HG02763 (cell line): ENCODE data around the gene PBXIP1.

ENCODE experiments used
- ATAC-seq: cut with Tn5 transposase; IDR thresholded peaks from one replicate; pipeline ENCODE4 v1.9.1; 2021; ENCODE audit warnings: mild to moderate bottlenecking, moderate library complexity; ENCODE audit not compliant: unreplicated experiment

PBXIP1 gene, protein sequence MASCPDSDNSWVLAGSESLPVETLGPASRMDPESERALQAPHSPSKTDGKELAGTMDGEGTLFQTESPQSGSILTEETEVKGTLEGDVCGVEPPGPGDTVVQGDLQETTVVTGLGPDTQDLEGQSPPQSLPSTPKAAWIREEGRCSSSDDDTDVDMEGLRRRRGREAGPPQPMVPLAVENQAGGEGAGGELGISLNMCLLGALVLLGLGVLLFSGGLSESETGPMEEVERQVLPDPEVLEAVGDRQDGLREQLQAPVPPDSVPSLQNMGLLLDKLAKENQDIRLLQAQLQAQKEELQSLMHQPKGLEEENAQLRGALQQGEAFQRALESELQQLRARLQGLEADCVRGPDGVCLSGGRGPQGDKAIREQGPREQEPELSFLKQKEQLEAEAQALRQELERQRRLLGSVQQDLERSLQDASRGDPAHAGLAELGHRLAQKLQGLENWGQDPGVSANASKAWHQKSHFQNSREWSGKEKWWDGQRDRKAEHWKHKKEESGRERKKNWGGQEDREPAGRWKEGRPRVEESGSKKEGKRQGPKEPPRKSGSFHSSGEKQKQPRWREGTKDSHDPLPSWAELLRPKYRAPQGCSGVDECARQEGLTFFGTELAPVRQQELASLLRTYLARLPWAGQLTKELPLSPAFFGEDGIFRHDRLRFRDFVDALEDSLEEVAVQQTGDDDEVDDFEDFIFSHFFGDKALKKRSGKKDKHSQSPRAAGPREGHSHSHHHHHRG

DNA sequence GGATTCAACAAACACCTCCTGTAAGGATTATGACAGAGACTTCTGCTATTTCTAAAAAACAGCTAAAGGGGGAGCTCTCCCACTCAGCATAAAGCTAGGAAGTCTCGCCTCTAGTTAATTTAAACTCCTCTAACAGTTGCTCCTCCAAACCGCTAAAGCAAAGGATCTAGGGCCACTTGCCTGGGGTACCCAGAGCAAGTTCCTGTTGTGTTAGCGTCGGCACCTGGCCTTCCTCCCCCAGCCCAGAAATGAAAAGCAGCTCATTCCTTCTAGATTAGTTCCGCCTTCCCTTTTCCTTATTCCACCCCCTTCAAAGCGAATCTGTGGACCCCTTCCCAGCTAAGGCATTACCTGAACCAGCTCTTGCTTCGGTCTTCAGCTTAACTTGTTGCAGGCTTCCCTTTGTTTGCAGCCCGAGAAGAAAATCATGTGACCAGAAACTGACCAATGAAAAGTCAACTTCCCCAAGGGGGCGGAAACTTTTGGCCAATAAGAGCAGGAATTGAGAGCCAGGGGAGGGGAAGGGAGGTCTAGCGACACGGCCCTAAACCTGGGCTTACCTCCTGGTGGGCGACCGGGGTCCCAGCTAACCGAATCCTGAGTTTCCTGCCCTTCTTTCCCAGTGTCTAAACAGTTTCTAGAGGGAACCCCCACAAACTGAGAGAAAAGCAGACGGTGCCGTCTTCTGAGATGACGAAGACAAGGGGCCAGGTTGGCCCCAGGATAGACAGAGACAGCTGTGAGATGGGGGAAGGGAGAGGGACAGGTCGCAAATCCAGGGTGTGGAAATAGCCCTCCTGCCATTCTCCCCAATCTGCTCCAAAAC lies at the start of gene PBXIP1:
TSS of gene PBXIP1 (minus strand) at position 382 of the 826 bp plus-strand sequence. CDS start 2,378 bp downstream, outside the sequence.
- ATAC-seq: peak; percentile 63

DNA sequence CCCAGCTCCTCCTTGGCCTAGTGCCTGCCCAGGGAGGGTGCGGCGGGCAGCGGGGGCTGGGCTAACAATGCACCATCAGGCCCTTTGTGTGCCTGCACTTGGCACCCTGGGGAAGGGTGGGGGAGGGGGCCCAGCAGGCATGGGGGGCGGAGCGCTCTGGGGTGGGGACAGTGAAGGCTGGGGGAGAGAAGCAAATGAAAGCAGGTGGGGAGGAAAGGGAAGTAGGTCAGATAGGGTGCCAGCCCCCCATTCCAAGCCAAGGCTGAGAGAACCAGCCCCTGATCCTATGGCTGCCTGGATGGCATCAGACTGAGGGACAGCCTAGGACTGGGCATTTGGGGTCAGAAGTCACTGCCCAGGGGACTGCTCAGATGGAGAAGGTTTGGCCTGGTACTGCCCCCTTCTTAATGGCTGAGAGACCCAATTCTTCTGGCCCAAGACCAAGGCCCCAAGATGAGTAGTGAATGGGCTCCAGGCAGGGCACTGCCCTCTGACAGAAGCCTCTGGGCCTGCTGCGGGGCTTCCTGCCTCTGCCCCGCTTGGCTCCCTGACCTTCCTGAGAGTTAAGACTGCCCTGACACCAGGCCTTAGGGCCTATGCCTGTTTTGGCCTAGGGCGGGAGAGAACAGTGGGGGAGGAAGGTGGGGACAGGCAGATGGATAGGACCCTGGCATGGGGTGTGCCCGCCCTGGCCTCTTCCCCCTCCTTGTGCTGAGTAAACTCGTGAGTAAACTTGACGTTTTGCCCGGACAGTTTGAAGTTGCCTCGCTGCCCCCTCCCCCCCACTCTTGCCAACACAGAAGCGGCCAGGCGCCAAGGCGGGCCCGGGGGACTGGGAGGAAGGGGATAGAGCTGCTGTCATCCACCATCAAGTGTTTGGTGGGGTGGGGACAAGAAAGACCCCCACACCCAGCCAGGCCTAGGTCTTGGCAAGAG lies 49.4 kb upstream of the PBXIP1 start:
- no peak for ATAC-seq

DNA sequence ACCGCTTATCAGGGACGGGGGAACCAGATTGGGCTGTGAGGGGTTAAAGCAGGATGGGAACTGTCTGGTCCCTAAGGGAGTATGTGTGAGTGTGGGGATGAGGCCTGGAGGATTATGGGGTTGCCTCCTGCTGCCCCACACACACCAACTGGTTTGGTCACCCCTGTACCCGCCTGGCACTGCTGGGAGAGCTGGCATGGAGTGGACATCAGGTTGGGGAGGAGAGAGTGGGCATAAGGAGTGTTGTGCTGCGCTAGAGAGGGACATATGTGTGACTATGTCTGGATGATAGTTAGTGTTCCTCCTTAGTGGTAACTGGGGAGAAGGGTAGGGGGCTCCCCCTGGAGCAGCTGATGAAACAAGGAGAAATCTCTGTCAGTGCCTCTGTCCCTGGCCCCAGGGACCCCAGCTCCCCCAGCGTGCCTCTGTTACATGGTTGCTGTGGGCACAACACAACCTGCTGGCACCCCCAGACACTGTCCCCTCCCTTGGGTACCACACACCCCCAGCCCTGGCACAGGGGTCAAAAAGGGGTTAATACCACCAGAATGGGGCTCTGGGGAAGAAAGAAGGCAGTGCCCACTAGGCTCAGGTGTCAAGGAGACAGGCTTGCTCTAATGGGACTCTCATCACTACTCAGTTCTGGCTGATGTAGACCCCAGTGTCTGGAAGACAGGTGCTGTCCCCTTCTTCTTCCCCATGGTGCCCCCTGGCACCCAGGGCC lies 48.6 kb upstream of the PBXIP1 start:
- ATAC-seq: no peak

DNA sequence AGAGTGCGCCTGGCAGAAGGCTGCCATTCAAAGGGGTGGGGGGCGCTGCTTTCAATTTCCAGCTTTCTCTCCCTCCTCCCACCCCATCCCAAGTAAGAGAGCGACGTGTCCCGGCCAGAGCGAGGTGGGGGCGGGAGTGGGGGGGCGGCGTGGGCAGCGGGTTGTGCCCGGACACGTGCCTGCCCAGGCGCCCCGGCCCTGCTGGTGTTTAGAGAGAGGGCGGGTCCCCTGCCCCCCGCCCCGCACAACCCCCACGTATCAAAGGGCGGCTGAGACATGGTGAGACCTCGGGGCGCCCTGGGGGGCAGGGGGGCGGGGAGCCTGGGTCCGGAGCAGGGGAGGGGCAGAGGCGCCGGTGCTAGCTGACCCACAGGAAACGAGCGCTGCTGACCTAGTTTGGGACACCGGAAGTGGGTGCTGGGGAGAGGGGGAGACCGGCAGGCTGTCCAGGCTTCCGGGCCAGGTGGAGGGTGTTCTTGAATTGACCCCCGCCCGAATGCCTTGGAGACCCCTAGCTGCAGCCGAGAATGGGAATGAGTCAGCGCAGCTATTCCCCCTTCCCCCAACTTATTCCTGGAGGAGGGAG lies 48.0 kb upstream of the PBXIP1 start:
- ATAC-seq: no peak

DNA sequence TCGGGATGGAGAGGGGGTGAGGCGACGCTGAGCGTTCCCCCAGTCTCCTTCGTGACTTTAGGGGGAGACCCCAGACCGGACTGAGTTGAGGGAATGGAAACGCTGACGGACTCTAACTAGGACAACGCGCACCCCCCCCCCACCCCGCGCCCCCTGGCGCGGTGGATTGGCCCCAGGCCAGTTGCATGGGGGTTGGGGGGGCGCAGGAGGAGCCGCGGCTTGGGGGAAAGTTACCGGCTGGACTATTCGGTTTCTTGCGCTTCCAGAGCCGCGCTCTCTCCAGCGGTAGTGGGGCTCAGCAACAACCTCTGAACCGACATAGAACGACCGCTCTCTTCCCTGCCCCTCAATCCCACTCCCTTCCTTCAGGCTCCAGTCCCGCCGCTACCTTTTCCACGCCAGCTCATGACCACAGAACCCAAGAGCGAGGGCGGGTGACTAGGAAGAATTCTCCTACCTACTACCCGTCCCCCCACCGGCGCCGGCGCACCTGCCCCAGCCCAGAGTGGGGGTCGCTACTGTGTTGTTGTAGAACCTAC lies 47.4 kb upstream of the PBXIP1 start:
- ATAC-seq: no peak

DNA sequence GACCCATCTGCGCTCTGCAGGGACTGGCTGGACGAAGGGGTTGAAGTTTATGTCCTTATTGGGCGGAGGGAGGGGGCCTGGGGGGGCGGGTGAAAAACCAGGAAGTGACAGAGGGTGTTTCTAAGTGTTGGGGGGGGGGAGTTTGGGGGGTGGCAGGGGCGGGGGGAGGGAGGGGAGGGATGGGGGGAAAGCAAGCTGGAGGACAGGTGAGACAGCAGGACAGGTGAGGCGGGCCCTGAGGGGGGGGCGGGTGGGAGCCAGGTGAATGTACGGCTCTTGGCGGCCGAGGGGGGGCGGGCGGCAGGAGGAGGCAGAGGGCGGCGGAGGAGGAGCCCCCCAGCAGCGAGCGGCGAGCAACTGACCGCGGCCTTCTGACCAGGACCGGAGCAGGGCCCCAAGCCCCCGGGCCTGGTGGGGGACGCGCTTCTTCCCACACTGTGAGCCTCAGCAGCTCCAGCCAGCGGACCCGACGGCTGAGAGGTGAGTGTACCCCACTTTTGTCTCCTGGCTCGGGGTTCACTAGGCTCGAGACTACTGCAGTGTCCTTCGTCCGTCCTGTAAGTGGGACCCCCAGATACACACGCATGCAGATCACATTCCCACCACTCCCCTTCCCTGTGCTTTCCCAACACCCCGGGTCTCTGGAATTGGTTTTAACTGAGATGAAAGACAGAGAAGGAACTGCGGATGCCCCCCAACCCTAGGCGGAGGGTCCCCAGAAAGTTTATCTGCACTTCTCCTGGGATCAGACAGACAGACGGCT lies 46.7 kb upstream of the PBXIP1 start, which contains the start of gene ZBTB7B:
TSS of gene ZBTB7B (plus strand) at position 339 of the 763 bp plus-strand sequence. CDS start 11,859 bp downstream, outside the sequence.
- ATAC-seq: no peak

DNA sequence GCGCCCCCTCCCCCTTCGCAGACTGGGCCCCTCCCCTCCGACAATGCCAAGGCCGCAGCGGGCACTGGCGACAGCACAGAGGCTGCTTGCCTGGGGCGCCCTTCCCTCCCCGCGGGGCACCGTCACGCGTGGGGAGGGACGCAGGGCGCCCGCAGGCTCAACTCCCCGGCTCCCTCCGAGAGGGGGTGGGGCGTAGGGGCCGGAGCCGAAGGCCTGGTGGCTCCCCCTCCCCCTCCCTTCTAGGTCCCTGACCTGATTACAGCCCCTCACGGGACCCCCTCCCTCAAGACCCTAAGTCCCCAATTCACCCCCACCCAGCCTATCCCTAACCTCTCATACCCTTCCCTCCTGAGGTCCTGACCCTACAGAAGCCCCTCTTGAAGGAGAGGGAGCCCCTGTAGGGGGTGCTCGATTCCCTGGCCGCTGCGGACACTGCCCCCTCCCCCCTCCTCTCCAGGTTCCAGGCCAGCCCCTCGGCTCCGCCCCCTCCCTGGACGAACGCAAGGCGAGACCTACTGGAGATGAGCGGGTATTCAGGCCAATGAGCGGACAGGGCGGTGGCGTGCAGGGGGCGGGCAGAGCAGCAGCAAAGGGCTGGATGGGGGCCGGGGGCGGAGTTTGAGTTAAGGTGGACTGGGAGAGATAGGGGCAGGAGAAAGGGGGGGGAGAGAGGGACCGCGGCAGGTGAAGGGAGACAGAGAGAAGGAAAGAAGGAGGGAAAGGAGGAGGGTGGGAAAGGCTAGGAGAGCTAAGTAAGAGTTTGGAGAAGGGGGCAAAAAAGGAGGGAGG lies 46.0 kb upstream of the PBXIP1 start:
- ATAC-seq: peak; percentile 57

DNA sequence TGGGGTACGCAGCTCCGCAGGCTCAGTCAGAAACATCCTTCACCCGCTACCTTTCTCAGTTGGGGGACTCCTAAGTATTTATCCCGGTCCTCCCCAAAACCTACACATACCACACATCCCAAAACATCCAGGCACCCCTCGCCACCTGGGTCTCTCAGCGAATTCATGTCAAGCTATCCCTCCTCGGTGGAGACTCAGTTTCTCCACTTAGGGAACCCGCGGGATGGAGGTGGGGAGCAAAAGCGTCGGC lies 45.5 kb upstream of the PBXIP1 start:
- no peak for ATAC-seq

DNA sequence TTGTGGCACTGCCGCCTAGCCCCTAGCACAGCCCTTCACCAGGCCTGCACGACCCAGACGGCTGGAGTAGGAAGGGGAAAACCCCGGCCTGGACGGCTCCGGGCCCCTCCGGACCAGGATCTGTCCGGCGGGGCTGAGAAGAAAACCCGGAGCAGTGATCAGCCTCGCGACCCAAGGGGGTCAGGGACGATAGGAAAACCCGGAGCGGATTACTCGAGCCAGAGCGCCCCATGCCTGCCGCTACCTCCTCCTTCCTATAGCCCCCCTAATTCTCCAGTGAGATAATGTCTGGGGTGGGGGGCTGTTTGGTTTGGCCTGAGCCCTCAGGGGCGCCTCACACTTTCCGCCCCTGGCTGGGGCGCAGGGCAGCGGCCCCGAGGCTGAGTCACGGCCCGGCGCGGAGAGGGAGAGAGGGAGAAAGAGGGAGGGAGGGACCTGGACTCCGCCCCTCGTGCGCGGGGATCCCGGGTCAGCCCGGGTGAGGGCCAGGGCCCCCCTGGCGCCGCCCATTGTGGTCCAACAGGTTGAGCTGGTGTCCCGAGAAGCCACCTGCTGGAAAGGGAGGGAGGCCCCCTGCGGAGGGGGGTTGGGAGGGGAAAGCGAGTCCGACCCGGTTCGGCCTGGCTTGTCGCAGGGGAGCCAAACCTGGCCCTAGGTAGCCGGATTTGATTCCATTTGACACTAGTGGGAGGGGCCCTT lies 45.0 kb upstream of the PBXIP1 start:
- peak; percentile 39 for ATAC-seq

DNA sequence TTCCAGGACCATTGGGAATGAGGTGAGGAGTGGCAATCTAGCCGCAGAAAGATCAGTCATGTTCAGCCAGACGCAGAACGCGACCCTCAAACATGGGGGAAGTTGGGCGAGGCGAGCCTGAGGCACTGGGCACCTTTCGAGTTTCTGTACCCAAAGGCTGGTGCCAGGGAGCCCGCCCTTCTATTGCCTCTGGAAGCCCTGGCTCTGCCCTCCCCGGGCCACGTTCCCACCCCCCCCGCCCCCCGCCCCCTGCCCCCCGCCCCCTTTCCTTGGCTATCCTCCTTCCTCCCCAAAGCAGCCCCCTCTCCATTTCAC lies 44.5 kb upstream of the PBXIP1 start:
- ATAC-seq: no peak

DNA sequence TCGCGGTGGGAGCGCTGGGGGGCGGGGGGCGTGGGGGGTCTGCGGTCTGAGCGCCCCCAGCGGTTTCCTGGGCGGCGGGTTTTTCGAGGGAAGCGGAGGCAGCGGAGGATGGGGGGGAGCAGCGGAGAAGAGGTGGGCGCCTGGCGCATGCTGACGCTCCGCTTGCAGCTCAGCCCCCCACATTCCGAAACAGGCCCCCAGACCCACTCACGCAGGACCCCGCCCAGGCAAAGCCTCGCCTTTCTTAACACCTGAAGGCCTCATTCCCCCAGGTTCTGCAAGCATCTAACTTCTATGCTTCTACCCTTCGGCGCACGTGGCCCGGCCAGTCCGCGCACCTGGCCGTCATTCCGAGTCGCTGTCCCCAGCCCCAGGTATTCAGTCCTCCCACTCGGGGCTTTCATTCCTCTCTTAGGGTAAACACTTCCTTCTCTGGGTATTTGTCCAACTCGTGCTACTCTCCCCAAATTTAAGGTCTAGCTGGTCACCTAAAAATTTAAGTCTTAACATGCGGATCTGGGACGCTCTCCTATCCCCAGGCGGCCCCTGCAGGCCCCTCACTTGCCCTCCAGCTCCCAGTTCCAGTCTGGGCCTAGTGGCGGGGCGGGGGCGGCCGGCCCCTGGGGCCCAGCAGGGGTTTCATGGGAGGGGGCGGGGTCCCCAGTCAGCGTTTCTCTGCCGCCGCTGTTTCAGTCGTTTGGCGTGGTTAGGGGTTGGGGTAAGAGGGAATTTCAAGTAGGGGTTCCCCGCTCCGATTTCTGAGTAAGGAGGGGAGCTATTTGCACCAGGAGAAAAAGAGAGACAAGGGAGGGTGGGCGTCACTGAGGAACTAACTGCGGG lies 43.9 kb upstream of the PBXIP1 start:
- no peak for ATAC-seq

DNA sequence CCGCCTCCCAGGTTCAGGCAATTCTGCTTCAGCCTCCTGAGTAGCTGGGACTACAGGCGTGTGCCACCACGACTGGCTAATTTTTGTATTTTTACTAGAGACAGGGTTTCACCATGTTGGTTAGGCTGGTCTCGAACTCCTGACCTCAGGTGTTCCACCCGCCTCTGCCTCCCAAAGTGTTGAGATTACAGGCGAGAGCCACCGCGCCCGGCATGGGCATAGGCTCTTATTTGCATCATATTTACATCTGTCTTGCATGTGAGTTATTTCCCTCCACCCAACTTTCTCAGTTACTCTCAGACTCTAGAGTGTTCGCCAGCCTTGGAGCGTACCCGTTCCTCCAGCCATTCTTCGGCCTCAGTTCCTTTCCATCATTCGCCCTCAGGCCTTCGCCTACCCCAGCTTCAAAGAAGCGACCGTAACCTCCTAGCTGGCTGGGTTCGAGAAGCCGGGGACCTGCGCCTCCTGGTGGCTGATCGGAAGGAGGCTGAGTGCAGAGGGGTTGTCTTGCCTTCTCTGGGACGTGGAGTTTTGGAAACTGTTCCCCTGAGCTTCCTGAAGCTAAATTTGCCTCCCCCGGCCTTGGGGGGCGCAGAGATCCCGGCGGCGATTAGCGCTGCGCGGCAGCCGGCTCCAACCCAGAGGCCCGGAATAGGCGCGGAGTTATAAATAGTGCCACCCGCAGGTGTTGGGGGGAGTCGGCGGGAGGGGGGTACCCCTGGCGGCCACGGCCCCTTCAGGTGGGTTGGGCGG lies 43.1 kb upstream of the PBXIP1 start:
- no peak for ATAC-seq

DNA sequence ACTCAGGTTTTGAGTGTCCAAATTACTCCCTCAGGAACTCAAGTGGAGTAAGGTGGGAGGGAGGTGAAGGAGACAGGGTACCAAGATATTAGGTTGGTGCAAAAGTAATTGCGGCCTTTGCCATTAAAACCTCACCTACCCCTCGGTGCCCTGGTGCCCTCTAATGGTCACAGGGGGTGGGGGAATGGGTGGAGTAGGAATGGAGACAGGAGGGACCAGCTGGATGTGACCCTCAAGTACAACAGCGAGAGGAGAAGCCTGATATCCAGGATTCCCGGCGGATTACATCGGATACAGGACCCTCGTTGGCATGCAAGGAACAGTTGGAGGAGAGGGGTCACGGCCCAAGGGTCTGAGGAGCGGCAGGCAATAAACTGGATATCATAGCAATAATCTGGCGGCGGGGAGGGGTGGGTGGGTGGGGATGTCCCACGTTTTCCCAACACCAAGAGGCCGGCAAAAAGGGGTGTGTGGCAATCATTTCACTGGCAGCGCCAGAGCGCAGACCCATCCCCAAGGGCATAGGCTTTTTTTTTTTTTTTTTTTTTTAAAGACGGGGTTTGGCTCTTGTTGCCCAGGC lies 42.4 kb upstream of the PBXIP1 start:
- ATAC-seq: no peak

DNA sequence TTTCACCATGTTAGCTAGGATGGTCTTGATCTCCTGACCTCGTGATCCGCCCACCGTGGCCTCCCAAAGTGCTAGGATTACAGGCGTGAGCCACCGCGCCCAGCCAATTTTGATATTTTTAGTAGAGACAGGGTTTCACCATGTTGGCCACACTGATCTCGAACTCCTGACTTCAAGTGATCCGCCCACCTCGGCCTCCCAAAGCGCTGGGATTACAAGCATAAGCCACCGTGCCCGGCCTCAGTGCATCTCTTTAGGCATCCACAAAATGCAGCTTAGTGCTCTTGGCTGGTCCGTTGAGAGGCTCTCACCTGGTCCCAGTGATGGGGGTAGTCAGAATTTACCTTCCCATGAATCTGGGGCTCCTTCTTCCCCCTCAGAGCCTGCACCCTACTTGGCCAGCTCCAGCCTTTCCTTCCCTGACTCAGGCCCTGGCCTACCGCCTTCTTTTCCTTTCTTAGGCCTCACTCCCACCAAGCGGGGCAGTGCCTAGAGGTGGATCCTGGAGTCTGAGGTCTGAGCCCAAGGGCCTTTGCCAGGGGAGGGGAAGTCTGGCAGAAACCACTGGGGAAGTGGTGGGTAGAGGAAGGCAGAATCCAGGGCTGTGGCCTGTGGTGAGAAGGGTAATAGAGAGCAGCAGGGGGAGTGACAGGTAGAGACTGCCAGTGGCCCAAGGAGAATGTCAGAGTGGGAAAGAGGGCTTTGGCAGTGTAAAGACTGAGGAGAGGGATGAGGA lies 41.2 kb upstream of the PBXIP1 start:
- ATAC-seq: no peak
